Liver (tissue), 2 donors: ENCODE data around the gene CALB2.

ENCODE experiments used
- CTCF ChIP-seq: fragments of 150-350 bp; IDR thresholded peaks from 2 replicates; pipeline ENCODE4 v1.5.1; 2017; ENCODE audit warnings: improper control_type of control experiment, low read depth, low read length; ENCODE audit not compliant: missing input control
- YY1 ChIP-seq: IDR thresholded peaks from 2 replicates; pipeline ENCODE4 v1.6.1; 2016; ENCODE audit warnings: antibody characterized with exemption, mild to moderate bottlenecking
- donor health status: healthy.

GRCh38 chr16:71343078-71343477 lies 15.4 kb upstream of the CALB2 start:
- TF ChIP-seq YY1 (no peak), CTCF (no peak)
